Vagina (tissue), 2 donors: ENCODE measurements around the gene P2RY11.

ENCODE experiments used
- POLR2A ChIP-seq, 2 donors: fragments of 450-650 bp; IDR thresholded peaks; one replicate each; pipeline ENCODE4 v1.6.1; 2017; ENCODE audit warnings: antibody characterized with exemption in 2 of 2, mild to moderate bottlenecking in 2 of 2, moderate library complexity in 2 of 2
- POLR2AphosphoS5 ChIP-seq, 2 donors: sonication (generic); formaldehyde crosslinking; IDR thresholded peaks; one replicate each; pipeline ENCODE4 v1.9.0; 2017; ENCODE audit warnings: antibody characterized with exemption in 2 of 2, mild to moderate bottlenecking in 2 of 2, low read depth in 1 of 2; ENCODE audit not compliant: insufficient read depth in 1 of 2
- TF ChIP-seq, protein P1 (sequence below), 3 experiments: fragments of 450-650 bp in 2 of 3; fragments of 200-600 bp in 1 of 3; sonication (generic) in 1 of 3; IDR thresholded peaks; one replicate each; pipeline ENCODE4 v1.5.1; 2017 to 2019; ENCODE audit warnings: antibody characterized with exemption in 3 of 3, mild to moderate bottlenecking in 2 of 3, moderate library complexity in 2 of 3

- TF ChIP-seq, protein P1, sequence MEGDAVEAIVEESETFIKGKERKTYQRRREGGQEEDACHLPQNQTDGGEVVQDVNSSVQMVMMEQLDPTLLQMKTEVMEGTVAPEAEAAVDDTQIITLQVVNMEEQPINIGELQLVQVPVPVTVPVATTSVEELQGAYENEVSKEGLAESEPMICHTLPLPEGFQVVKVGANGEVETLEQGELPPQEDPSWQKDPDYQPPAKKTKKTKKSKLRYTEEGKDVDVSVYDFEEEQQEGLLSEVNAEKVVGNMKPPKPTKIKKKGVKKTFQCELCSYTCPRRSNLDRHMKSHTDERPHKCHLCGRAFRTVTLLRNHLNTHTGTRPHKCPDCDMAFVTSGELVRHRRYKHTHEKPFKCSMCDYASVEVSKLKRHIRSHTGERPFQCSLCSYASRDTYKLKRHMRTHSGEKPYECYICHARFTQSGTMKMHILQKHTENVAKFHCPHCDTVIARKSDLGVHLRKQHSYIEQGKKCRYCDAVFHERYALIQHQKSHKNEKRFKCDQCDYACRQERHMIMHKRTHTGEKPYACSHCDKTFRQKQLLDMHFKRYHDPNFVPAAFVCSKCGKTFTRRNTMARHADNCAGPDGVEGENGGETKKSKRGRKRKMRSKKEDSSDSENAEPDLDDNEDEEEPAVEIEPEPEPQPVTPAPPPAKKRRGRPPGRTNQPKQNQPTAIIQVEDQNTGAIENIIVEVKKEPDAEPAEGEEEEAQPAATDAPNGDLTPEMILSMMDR (IDR thresholded peaks at IDR 0.05), result no peak
- TF ChIP-seq POLR2AphosphoS5 (IDR thresholded peaks at IDR 0.05; ENCODE audit: insufficient read depth in 1 of 2, low read depth in 1 of 2), result no peak
- no peak for TF ChIP-seq POLR2A (IDR thresholded peaks at IDR 0.05)
Observed at GRCh38 chr19:10110972-10111317, 548 bp upstream of the P2RY11 start.
